HPDE6-E6E7 (cell line): ENCODE data around the gene YPEL5.

ENCODE experiments used
- DNase-seq: peaks from one replicate; pipeline ENCODE4 v3.0.0; 2011; ENCODE audit warnings: missing footprints; ENCODE audit errors: extremely low spot score

Gene YPEL5

DNA sequence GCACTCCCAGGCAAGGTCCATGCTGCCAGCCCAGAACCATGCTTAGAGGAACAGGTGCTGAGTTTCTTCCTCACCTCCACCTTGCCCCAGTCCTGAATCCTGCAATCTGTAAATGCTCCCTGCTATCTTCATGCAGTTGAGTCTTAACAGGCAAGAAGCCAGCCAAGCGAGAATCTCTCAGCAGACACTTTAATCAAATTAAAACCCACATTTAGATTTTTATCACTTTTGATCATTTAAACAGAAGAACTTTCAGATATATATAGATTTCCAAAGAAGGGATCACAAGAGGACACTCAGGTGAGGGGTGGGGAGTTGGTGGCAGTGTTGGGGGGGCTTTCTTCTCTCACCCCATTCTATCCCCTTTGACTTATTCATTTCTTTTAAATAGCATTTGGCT, 58.6 kb downstream of the YPEL5 start:
- DNase-seq: no peak

DNA sequence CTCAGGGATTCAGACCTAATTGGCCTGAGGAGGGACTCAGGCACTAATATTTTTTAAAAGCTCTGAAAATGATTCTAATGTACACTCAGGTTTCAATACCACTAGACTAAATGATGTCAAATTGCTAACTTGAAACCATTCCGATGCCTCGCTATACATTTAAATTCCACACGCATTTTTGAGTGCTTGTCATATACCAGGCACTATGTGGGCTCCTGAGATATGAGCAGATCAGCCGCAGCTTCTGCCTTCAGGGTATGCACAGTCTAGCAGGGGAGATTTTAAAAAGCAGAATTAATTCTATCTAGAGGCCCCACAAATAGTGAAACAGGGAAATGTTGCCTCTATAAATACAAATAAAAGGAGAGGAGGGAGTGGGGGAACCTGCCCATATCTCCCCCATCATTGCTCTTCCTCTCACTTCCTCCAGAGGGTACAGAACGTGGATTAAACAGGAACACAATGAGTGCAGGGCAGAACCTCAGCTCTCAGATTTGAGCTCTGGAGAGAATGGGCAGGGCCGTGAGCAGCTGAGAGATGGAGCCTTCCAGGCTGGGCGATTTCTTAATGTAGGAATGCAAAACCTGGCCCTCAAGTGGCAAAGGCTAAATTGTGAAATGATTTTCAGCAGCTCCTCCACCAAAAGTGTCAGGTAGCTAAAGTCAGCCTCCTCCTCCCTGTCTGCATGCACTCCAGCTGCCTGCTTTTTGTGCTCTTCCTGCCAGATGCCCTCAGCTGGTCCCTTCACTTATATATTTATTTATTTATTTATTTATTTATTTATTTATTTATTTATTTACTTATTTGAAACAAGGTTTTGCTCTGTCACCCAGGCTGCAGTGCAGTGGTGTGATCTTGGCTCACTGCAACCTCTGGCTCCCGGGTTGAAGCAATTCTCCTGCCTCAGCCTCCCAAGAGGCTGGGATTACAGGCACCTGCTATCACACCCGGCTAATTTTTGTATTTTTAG, 59.9 kb downstream of the YPEL5 start:
- DNase-seq: no peak

DNA sequence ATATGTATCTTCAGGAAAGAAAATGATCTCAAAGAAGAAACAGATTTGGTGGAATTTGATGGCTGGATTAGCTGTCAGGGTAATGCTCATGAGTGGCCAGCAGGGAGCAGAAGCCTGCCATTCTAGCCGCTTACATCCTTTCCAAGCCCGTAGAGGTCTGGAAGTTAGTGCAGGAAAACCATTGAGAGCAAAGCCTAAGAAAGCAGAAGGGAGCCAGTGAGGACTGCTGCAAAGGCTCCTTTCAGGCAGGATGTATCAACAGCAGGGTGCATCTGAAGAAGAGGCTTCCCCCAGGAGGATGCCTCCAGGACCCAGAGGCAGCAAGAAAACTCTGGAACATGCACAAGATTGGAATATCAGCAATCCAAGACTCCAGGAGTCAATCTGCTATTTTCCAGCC, 61.6 kb downstream of the YPEL5 start:
- DNase-seq: peak; percentile 47

DNA sequence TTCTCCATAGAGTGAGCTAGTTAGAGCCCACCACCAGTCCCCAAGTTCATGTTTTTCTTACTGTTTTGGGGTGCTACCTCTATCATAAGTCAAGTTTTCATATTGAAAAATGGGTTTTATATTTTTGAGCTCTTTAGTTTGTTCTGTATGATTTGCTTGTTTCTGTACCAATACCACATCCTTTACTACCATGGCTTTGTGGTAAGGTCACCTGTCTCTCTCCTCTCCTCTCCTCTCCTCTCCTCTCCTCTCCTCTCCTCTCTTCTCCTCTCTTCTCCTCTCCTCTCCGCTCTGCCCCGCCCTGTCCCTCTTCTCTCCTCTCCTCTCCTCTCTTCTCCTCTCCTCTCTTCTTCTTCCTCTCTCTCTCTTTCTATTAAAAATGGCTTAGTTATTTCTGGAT, 62.4 kb downstream of the YPEL5 start:
- DNase-seq: no peak
